GM23338 (cell line): ENCODE data around the gene CEACAM16. TPM values are rescaled to one million over a fixed set of nuclear protein-coding genes. Genes with fewer than 3 reads are reported as not detected.

ENCODE experiments used
- ATAC-seq: fragments of 200-7000 bp; cut with Tn5 transposase; 3 replicates; pipeline ENCODE4 v1.9.1; 2020
- DNase-seq: peaks from one replicate; pipeline ENCODE4 v3.0.0-alpha.2; 2015; ENCODE audit warnings: low spot score
- H2AFZ ChIP-seq: fragments of 200-600 bp; sonication (generic); 2 replicates; pipeline ENCODE4 v1.8.0; 2016; ENCODE audit warnings: antibody characterized with exemption, mild to moderate bottlenecking, moderate library complexity
- H3F3A ChIP-seq: fragments of 200-600 bp; sonication (generic); replicated peaks from 2 replicates; pipeline ENCODE4 v1.8.0; 2017; ENCODE audit warnings: antibody characterized with exemption, mixed run types, low read depth
- H3K27ac ChIP-seq: fragments of 200-600 bp; sonication (generic); 2 replicates; pipeline ENCODE4 v1.6.1; 2016; ENCODE audit warnings: low read depth
- H3K27me3 ChIP-seq: fragments of 200-600 bp; sonication (generic); 2 replicates; pipeline ENCODE4 v1.8.0; 2016; ENCODE audit warnings: mild to moderate bottlenecking, mixed run types, moderate library complexity; ENCODE audit not compliant: insufficient read depth
- H3K36me3 ChIP-seq: fragments of 200-600 bp; sonication (generic); 2 replicates; pipeline ENCODE4 v1.8.0; 2016; ENCODE audit warnings: mild to moderate bottlenecking; ENCODE audit not compliant: insufficient read depth
- H3K4me1 ChIP-seq: fragments of 200-600 bp; sonication (generic); 2 replicates; pipeline ENCODE4 v1.8.0; 2016; ENCODE audit warnings: mild to moderate bottlenecking, moderate library complexity; ENCODE audit not compliant: insufficient read depth
- H3K4me2 ChIP-seq: fragments of 200-600 bp; sonication (generic); 2 replicates; pipeline ENCODE4 v1.7.1; 2017; ENCODE audit warnings: mixed run types
- H3K4me3 ChIP-seq: fragments of 200-600 bp; sonication (generic); 2 replicates; pipeline ENCODE4 v1.6.1; 2016; ENCODE audit warnings: mixed run types
- H3K79me2 ChIP-seq: fragments of 200-600 bp; sonication (generic); replicated peaks from 2 replicates; pipeline ENCODE4 v1.8.0; 2017; ENCODE audit warnings: mild to moderate bottlenecking; ENCODE audit not compliant: insufficient read depth
- H3K9me2 ChIP-seq: fragments of 200-600 bp; sonication (generic); 2 replicates; pipeline ENCODE4 v1.8.0; 2017; ENCODE audit not compliant: insufficient read depth
- H4K20me1 ChIP-seq: fragments of 200-600 bp; sonication (generic); replicated peaks from 2 replicates; pipeline ENCODE4 v1.8.0; 2017; ENCODE audit warnings: mild to moderate bottlenecking; ENCODE audit not compliant: insufficient read depth
- H3K27ac Mint-ChIP-seq: 2 replicates; pipeline ENCODE4 v1.8.0; 2020; ENCODE audit warnings: inconsistent platforms, mild to moderate bottlenecking, moderate library complexity, mixed read lengths
- H3K27me3 Mint-ChIP-seq: 3 replicates; pipeline ENCODE4 v1.8.0; 2022; ENCODE audit warnings: low read depth, mild to moderate bottlenecking, moderate library complexity, mixed read lengths, inconsistent platforms; ENCODE audit not compliant: insufficient read depth, poor library complexity
- H3K36me3 Mint-ChIP-seq: 3 replicates; pipeline ENCODE4 v1.8.0; 2021; ENCODE audit warnings: low read depth, mild to moderate bottlenecking, inconsistent platforms, moderate library complexity, mixed read lengths
- H3K4me1 Mint-ChIP-seq: 3 replicates; pipeline ENCODE4 v1.8.0; 2020; ENCODE audit warnings: mild to moderate bottlenecking, inconsistent platforms, mixed read lengths
- H3K4me3 Mint-ChIP-seq: 3 replicates; pipeline ENCODE4 v1.8.0; 2021; ENCODE audit warnings: moderate library complexity, mild to moderate bottlenecking, inconsistent platforms, mixed read lengths
- H3K9me3 Mint-ChIP-seq: 3 replicates; pipeline ENCODE4 v1.8.0; 2020; ENCODE audit warnings: moderate library complexity, mild to moderate bottlenecking, inconsistent platforms, mixed read lengths
- CREB1 ChIP-seq: fragments of 250-450 bp; sonication (Bioruptor Pico); IDR thresholded peaks from 2 replicates; pipeline ENCODE4 v1.5.0; 2020; ENCODE audit warnings: low read depth, mild to moderate bottlenecking, moderate library complexity
- CTCF ChIP-seq, 2 experiments: fragments of 200-600 bp in 1 of 2; sonication (generic) in 1 of 2; conservative IDR thresholded peaks; 2 replicates each; pipeline versions ENCODE4 v1.5.1 to v1.6.1; 2016 to 2017; ENCODE audit warnings: antibody characterized with exemption in 2 of 2, low read depth in 2 of 2, mild to moderate bottlenecking in 2 of 2, moderate library complexity in 1 of 2
- ETS1 ChIP-seq: IDR thresholded peaks from 2 replicates; pipeline ENCODE4 v1.6.1; 2016; ENCODE audit warnings: antibody characterized with exemption
- EZH2 ChIP-seq: fragments of 200-600 bp; sonication (generic); IDR thresholded peaks from one replicate; pipeline ENCODE4 v1.8.0; 2017; ENCODE audit warnings: antibody characterized with exemption, mild to moderate bottlenecking, low read depth; ENCODE audit not compliant: unreplicated experiment
- EZH2phosphoT487 ChIP-seq: fragments of 200-600 bp; sonication (generic); IDR thresholded peaks from one replicate; pipeline ENCODE4 v1.8.1; 2018; ENCODE audit warnings: antibody characterized with exemption; ENCODE audit not compliant: unreplicated experiment
- POLR2AphosphoS5 ChIP-seq: IDR thresholded peaks from 2 replicates; pipeline ENCODE4 v1.6.1; 2016; ENCODE audit warnings: antibody characterized with exemption, low read depth
- ZNF114 ChIP-seq: fragments of 250-450 bp; sonication (Bioruptor Pico); IDR thresholded peaks from 2 replicates; pipeline ENCODE4 v1.5.0; 2020; ENCODE audit warnings: mild to moderate bottlenecking, moderate library complexity
- ZNF331 ChIP-seq: fragments of 250-450 bp; sonication (Bioruptor Pico); IDR thresholded peaks from 2 replicates; pipeline ENCODE4 v1.5.0; 2020; ENCODE audit warnings: low read depth, mild to moderate bottlenecking, moderate library complexity
- ZNF462 ChIP-seq: fragments of 250-450 bp; sonication (Bioruptor Pico); IDR thresholded peaks from 2 replicates; pipeline ENCODE4 v1.5.0; 2020; ENCODE audit warnings: mild to moderate bottlenecking, moderate library complexity
- polyA plus RNA-seq: library from polyadenylated mRNA; unstranded; fragments of >200 nt; fragmentation: Nextera tagmentation; extraction: Ambion mirVana; gene quantifications from 2 replicates; pipeline ENCODE4 v1.2.1, GENCODE V29; 2016
- total RNA-seq: library from RNA; depleted of rRNA; stranded (reverse); fragments of >200 nt; shearing (Covaris generic); gene quantifications from 2 replicates; pipeline ENCODE4 v1.2.3, GENCODE V29; 2014

Gene CEACAM16
- total and polyA plus RNA-seq, 2 experiments from 2014 or later = not detected

GRCh38 chr19:44753932-44754749 is 55.2 kb downstream of the CEACAM16 start (continued):
- TF ChIP-seq CTCF (conservative IDR thresholded peaks at IDR 0.05; ENCODE audit: low read depth in 2 of 2) = no peak
- TF ChIP-seq ZNF462 (CRISPR knock-in tag) = no peak

GRCh38 chr19:44754750-44755080 is 55.8 kb downstream of the CEACAM16 start:
- H3K27me3 Mint-ChIP-seq = peaks cover 82% of the 10 kb centered on the region
- H3K27me3 ChIP-seq = peaks cover 88% of the 10 kb centered on the region
- peaks cover 16% of the 10 kb centered on the region; the same call in 1 of the 2 replicates for H3F3A ChIP-seq
- no peaks in the 10 kb centered on the region; the same call in 2 of the 3 replicates for H3K9me3 Mint-ChIP-seq
- no peak overlapping the region for H3K27ac ChIP-seq
- ATAC-seq = no peak
- TF ChIP-seq EZH2 (peak; percentile 10), EZH2phosphoT487 (no peak), POLR2AphosphoS5 (no peak), ZNF331 (CRISPR knock-in tag) (no peak), ZNF114 (CRISPR knock-in tag) (no peak), ETS1 (no peak), CREB1 (CRISPR knock-in tag) (no peak)
- no peaks in the 10 kb centered on the region for H3K9me2 ChIP-seq
- peak overlapping the region; percentile 96 for H2AFZ ChIP-seq
- DNase-seq = peak; percentile 43
- no peaks in the 10 kb centered on the region for H4K20me1 ChIP-seq
- H3K4me3 ChIP-seq = peak overlapping the region; percentile 72
- peak overlapping the region; percentile 94 for H3K4me2 ChIP-seq
- H3K36me3 ChIP-seq = no peaks in the 10 kb centered on the region
- H3K4me1 ChIP-seq = peaks cover 33% of the 10 kb centered on the region
- H3K4me1 Mint-ChIP-seq = peaks cover 32% of the 10 kb centered on the region
- no peaks in the 10 kb centered on the region for H3K36me3 Mint-ChIP-seq
- peak overlapping the region; percentile 72 for H3K4me3 Mint-ChIP-seq
- H3K27ac Mint-ChIP-seq = no peak overlapping the region
- no peaks in the 10 kb centered on the region for H3K79me2 ChIP-seq
